ENCODE measurements around the gene CD247.

Gene CD247

DNA sequence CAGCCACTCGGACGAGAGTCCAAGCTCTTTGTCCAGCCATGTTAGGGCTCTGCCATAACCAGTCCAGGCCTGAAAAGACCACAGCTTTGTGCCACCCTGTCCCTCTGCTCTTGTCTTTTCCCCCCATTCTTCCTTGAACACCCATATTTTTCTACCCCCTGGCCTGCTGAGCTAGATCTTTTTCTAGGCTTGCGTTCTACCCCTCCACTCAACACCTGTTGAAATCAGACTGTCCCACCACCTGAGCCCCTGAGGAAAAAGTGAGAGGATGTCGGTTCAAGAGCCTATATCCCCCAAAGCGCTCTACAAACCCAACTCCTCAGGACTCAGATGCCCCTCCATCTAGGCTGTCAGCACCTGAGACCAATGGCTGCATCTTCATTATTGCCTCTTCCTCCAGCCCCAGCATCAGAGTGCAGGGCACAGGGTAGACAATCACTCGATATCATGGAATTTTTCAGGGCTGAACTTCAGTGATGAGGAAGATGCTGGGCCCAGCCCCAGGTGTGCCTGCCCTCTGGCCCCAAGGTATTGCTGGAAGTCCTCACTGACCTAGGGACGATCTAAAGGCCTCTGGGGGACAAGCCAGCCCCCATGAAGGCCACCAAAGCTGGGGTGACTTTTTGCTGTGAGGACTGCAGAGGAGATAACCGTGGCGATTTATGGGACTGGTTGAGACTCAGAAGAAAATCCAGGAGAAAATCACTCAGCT lies 75.3 kb downstream of the CD247 start:
- Mint-ChIP-seq H3K4me3 (no peak overlapping the region), H3K27me3 (ENCODE audit: low read depth) (peaks cover 60% of the 10 kb centered on the region), H3K9me3 (no peaks in the 10 kb centered on the region), H3K27ac (no peak overlapping the region), H3K36me3 (ENCODE audit: low read depth) (no peaks in the 10 kb centered on the region), H3K4me1 (no peaks in the 10 kb centered on the region)
- TF ChIP-seq, protein P1, sequence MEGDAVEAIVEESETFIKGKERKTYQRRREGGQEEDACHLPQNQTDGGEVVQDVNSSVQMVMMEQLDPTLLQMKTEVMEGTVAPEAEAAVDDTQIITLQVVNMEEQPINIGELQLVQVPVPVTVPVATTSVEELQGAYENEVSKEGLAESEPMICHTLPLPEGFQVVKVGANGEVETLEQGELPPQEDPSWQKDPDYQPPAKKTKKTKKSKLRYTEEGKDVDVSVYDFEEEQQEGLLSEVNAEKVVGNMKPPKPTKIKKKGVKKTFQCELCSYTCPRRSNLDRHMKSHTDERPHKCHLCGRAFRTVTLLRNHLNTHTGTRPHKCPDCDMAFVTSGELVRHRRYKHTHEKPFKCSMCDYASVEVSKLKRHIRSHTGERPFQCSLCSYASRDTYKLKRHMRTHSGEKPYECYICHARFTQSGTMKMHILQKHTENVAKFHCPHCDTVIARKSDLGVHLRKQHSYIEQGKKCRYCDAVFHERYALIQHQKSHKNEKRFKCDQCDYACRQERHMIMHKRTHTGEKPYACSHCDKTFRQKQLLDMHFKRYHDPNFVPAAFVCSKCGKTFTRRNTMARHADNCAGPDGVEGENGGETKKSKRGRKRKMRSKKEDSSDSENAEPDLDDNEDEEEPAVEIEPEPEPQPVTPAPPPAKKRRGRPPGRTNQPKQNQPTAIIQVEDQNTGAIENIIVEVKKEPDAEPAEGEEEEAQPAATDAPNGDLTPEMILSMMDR (IDR thresholded peaks at IDR 0.05; ENCODE audit: unreplicated experiment in 3 of 3): no peak

DNA sequence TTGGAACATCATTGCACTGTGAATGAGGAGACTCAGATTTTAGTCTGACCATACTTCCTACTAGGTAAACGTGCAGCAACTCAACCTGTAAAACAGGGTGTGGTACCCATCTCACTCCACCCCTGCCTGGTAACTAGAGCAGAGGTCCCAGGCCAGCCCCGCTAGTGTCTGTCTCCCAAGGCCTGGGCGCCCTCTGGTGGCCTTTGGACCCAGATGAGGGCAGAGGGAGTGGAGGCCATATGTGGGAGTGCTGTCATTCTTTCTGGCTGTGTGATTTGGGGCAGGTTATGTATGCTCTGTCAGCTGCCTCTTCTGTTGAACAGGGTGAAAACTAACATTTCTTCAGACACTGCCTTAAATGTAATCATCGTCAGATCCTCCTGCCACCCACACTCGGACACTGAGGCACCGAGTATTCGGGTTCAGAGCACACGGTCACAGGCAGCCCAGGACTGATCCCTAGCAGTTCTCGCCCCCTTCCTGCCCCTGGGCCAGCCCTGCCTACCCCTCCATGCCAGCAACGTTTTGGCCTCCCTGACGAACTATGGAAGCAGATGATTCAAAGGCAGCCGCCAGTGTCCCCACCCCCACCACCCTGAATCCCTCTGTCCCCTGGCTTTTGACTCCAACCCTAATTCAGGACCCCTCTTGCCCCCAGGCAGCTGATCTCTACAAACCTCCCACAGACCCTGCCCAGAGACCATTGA lies 76.0 kb downstream of the CD247 start:
- no peaks in the 10 kb centered on the region for H3K36me3 Mint-ChIP-seq (ENCODE audit: low read depth)
- no peak overlapping the region for H3K27ac Mint-ChIP-seq
- TF ChIP-seq, protein P1 (IDR thresholded peaks at IDR 0.05; ENCODE audit: unreplicated experiment in 3 of 3): peak; percentile 65 to 71 (median 66)
- peaks cover 64% of the 10 kb centered on the region for H3K27me3 Mint-ChIP-seq (ENCODE audit: low read depth)
- no peak overlapping the region for H3K4me3 Mint-ChIP-seq
- no peaks in the 10 kb centered on the region for H3K4me1 Mint-ChIP-seq
- no peaks in the 10 kb centered on the region for H3K9me3 Mint-ChIP-seq

DNA sequence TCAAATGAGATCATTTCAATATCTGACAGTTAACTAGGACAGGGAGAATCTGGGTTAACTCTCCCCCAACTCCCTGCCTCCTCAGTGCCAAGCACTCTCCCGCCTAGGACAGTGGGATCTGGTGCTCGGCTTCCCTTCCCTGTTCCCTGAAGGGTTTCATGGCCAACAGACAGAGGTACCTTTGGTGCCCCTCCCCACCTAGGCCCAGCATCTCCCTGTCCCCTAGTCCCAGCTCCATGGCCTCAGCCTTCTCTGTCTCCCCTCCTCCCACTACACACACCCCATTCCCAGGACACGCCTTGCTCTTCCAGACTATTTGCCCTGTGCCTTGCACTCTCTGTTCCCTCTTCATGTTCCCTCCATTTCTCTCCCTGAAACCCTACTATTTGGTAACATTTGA lies 77.1 kb downstream of the CD247 start:
- H3K4me3 Mint-ChIP-seq: no peak overlapping the region
- H3K27ac Mint-ChIP-seq: no peak overlapping the region
- H3K27me3 Mint-ChIP-seq (ENCODE audit: low read depth): peaks cover 58% of the 10 kb centered on the region
- H3K9me3 Mint-ChIP-seq: no peaks in the 10 kb centered on the region
- no peaks in the 10 kb centered on the region for H3K4me1 Mint-ChIP-seq
- no peaks in the 10 kb centered on the region for H3K36me3 Mint-ChIP-seq (ENCODE audit: low read depth)
- TF ChIP-seq, protein P1 (IDR thresholded peaks at IDR 0.05; ENCODE audit: unreplicated experiment in 3 of 3): no peak

- no peaks in the 10 kb centered on the region for H3K9me3 Mint-ChIP-seq
- no peaks in the 10 kb centered on the region for H3K36me3 Mint-ChIP-seq (ENCODE audit: low read depth)
- TF ChIP-seq, protein P1 (IDR thresholded peaks at IDR 0.05; ENCODE audit: unreplicated experiment in 3 of 3): no peak
- no peak overlapping the region for H3K4me3 Mint-ChIP-seq
- H3K4me1 Mint-ChIP-seq: no peaks in the 10 kb centered on the region
- peaks cover 55% of the 10 kb centered on the region for H3K27me3 Mint-ChIP-seq (ENCODE audit: low read depth)
- no peak overlapping the region for H3K27ac Mint-ChIP-seq
These were observed 77.6 kb downstream of the CD247 start for GRCh38 chr1:167440776-167441175.

GRCh38 chr1:167440345-167440744 lies 78.0 kb downstream of the CD247 start:
- Mint-ChIP-seq H3K27ac (no peak overlapping the region), H3K9me3 (peaks cover 4% of the 10 kb centered on the region), H3K36me3 (ENCODE audit: low read depth) (no peaks in the 10 kb centered on the region), H3K4me1 (no peaks in the 10 kb centered on the region), H3K27me3 (ENCODE audit: low read depth) (peaks cover 53% of the 10 kb centered on the region), H3K4me3 (peak overlapping the region; percentile 42 to 52 (median 49))
- TF ChIP-seq, protein P1 (IDR thresholded peaks at IDR 0.05; ENCODE audit: unreplicated experiment in 3 of 3): no peak
